HG03571 (cell line): ENCODE data around the gene TMOD4.

Experiments
- ATAC-seq: cut with Tn5 transposase; IDR thresholded peaks from one replicate; pipeline ENCODE4 v1.9.1; 2021; ENCODE audit not compliant: unreplicated experiment

Gene TMOD4

GRCh38 chr1:151143986-151144385, 31.8 kb downstream of the TMOD4 start:
- no peak for ATAC-seq

GRCh38 chr1:151143057-151143435, 32.7 kb downstream of the TMOD4 start:
- ATAC-seq, result no peak

- ATAC-seq, result no peak
Measured at GRCh38 chr1:151142411-151143056, 33.2 kb downstream of the TMOD4 start.

- no peak for ATAC-seq
Measured at GRCh38 chr1:151137789-151138188, 38.0 kb downstream of the TMOD4 start.

- ATAC-seq, result no peak
Measured at GRCh38 chr1:151135433-151136385, 40.1 kb downstream of the TMOD4 start.

- ATAC-seq, result no peak
Measured at GRCh38 chr1:151134991-151135390, 40.8 kb downstream of the TMOD4 start.

- ATAC-seq, result no peak
Measured at GRCh38 chr1:151134396-151134795, 41.4 kb downstream of the TMOD4 start.

- ATAC-seq, result no peak
Measured at GRCh38 chr1:151133018-151133806, 42.6 kb downstream of the TMOD4 start.

GRCh38 chr1:151132335-151133017, 43.3 kb downstream of the TMOD4 start:
- no peak for ATAC-seq

- no peak for ATAC-seq
Measured at GRCh38 chr1:151131701-151132334, 44.0 kb downstream of the TMOD4 start.

GRCh38 chr1:151130987-151131586, 44.7 kb downstream of the TMOD4 start:
- no peak for ATAC-seq

GRCh38 chr1:151128800-151129199, 47.0 kb downstream of the TMOD4 start:
- ATAC-seq, result no peak

- no peak for ATAC-seq
Measured at GRCh38 chr1:151124763-151125403, 50.9 kb downstream of the TMOD4 start.
